SK-N-SH treated with all-trans-retinoic acid at 6 μM for 48 hours (cell line): ENCODE data around the gene FHIP2A.

Experiments used
- ARNTL ChIP-seq: fragments of 450-650 bp; formaldehyde crosslinking; IDR thresholded peaks from 2 replicates; pipeline ENCODE4 v1.5.0; 2020; ENCODE audit warnings: low read depth, mild to moderate bottlenecking, moderate library complexity, borderline replicate concordance
- CREB5 ChIP-seq: fragments of 250-450 bp; sonication (Bioruptor Pico); IDR thresholded peaks from 2 replicates; pipeline ENCODE4 v1.5.1; 2020; ENCODE audit warnings: low read depth, mild to moderate bottlenecking, moderate library complexity
- CSDC2 ChIP-seq: fragments of 250-450 bp; sonication (Bioruptor Pico); IDR thresholded peaks from 2 replicates; pipeline ENCODE4 v1.5.0; 2020; ENCODE audit warnings: mild to moderate bottlenecking, moderate library complexity
- CSRNP3 ChIP-seq: fragments of 250-450 bp; sonication (Bioruptor Pico); IDR thresholded peaks from 2 replicates; pipeline ENCODE4 v1.5.1; 2021; ENCODE audit warnings: mild to moderate bottlenecking, moderate library complexity
- GLIS3 ChIP-seq: fragments of 250-450 bp; sonication (Bioruptor Pico); IDR thresholded peaks from 2 replicates; pipeline ENCODE4 v1.5.0; 2020; ENCODE audit warnings: mild to moderate bottlenecking, moderate library complexity
- ISL1 ChIP-seq: fragments of 250-450 bp; sonication (Bioruptor Pico); IDR thresholded peaks from 2 replicates; pipeline ENCODE4 v2.1.2; 2022; ENCODE audit warnings: mild to moderate bottlenecking, moderate library complexity
- PATZ1 ChIP-seq: fragments of 250-450 bp; sonication (Bioruptor Pico); IDR thresholded peaks from 2 replicates; pipeline ENCODE4 v1.8.0; 2020; ENCODE audit warnings: mild to moderate bottlenecking, moderate library complexity, borderline replicate concordance
- PPARA ChIP-seq: fragments of 250-450 bp; sonication (Bioruptor Pico); IDR thresholded peaks from 2 replicates; pipeline ENCODE4 v1.5.0; 2020; ENCODE audit warnings: mild to moderate bottlenecking, borderline replicate concordance
- RARB ChIP-seq: fragments of 250-450 bp; sonication (Bioruptor Pico); IDR thresholded peaks from 2 replicates; pipeline ENCODE4 v1.8.0; 2021; ENCODE audit warnings: mild to moderate bottlenecking, moderate library complexity
- TCF4 ChIP-seq: fragments of 250-450 bp; sonication (Bioruptor Pico); IDR thresholded peaks from 2 replicates; pipeline ENCODE4 v1.8.0; 2021; ENCODE audit warnings: mild to moderate bottlenecking, moderate library complexity, borderline replicate concordance
- TOX ChIP-seq: fragments of 250-450 bp; sonication (Bioruptor Pico); IDR thresholded peaks from 2 replicates; pipeline ENCODE4 v1.8.0; 2021; ENCODE audit warnings: mild to moderate bottlenecking, moderate library complexity, borderline replicate concordance
- ZFP30 ChIP-seq: fragments of 450-650 bp; formaldehyde crosslinking; IDR thresholded peaks from 2 replicates; pipeline ENCODE4 v1.5.0; 2022; ENCODE audit warnings: mild to moderate bottlenecking, moderate library complexity
- ZNF565 ChIP-seq: fragments of 450-650 bp; formaldehyde crosslinking; conservative IDR thresholded peaks from 2 replicates; pipeline ENCODE4 v1.5.0; 2020; ENCODE audit warnings: low read depth, mild to moderate bottlenecking, moderate library complexity
- ZNF8 ChIP-seq: fragments of 450-650 bp; formaldehyde crosslinking; IDR thresholded peaks from 2 replicates; pipeline ENCODE4 v1.5.0; 2020; ENCODE audit warnings: mild to moderate bottlenecking, moderate library complexity

- TF ChIP-seq PPARA (CRISPR knock-in tag) (no peak), ZFP30 (no peak), ZNF8 (CRISPR knock-in tag) (no peak), TCF4 (CRISPR knock-in tag) (no peak), PATZ1 (CRISPR knock-in tag) (no peak), CSDC2 (CRISPR knock-in tag) (no peak), CREB5 (CRISPR knock-in tag) (no peak), ZNF565 (CRISPR knock-in tag) (no peak), RARB (CRISPR knock-in tag) (no peak), GLIS3 (no peak), CSRNP3 (CRISPR knock-in tag) (no peak), ARNTL (no peak), ISL1 (no peak), TOX (no peak)
These were observed 37.6 kb downstream of the FHIP2A start for GRCh38 chr10:114859222-114859621.
